HL-60 (cell line): ENCODE measurements around the gene JAKMIP1.

Source experiments
- REST ChIP-seq: IDR thresholded peaks from 2 replicates; pipeline ENCODE4 v1.6.1; 2012; ENCODE audit warnings: low read depth; ENCODE audit not compliant: insufficient replicate concordance
- TF ChIP-seq, protein P1 (sequence below): IDR thresholded peaks from one replicate; pipeline ENCODE4 v1.5.1; 2011; ENCODE audit warnings: low read length, control low read depth, inconsistent platforms; ENCODE audit not compliant: insufficient read depth

DNA sequence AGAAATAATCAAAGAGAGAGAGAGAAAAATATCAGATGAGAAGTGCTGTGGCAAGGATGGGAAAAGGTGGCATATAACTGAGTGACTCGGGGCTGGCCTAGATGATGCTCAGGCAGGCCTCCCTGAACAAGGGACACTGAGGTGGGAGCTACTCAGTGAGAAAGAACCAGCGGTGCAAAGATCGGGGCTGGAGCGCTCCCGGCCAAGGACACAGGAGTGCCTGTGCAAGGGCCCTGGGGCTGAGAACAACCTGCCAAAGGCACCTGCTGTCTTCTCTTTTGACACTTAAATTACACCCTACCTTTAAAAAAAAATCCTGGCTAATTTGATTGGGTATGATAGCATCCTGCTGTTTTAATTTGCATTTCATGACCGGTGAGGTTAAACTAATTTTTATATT, 104.5 kb downstream of the JAKMIP1 start:
- TF ChIP-seq, protein P1, sequence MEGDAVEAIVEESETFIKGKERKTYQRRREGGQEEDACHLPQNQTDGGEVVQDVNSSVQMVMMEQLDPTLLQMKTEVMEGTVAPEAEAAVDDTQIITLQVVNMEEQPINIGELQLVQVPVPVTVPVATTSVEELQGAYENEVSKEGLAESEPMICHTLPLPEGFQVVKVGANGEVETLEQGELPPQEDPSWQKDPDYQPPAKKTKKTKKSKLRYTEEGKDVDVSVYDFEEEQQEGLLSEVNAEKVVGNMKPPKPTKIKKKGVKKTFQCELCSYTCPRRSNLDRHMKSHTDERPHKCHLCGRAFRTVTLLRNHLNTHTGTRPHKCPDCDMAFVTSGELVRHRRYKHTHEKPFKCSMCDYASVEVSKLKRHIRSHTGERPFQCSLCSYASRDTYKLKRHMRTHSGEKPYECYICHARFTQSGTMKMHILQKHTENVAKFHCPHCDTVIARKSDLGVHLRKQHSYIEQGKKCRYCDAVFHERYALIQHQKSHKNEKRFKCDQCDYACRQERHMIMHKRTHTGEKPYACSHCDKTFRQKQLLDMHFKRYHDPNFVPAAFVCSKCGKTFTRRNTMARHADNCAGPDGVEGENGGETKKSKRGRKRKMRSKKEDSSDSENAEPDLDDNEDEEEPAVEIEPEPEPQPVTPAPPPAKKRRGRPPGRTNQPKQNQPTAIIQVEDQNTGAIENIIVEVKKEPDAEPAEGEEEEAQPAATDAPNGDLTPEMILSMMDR, result no peak
- no peak for TF ChIP-seq REST
